GM12878 (cell line): Measurements from ENCODE around the gene IL17RA. TPM values are rescaled to one million over a fixed set of nuclear protein-coding genes. Genes with fewer than 3 reads are reported as not detected.

Experiments
- ATAC-seq: fragments of 200-7000 bp; cut with Tn5 transposase; 3 replicates; pipeline ENCODE4 v1.9.1; 2020; ENCODE audit warnings: mild to moderate bottlenecking, moderate library complexity
- BruUV-seq: library from RNA; stranded (reverse); fragments of 400-500 nt; replicated peaks from 2 replicates; lab custom pipeline; 2021; lab: Mats Ljungman, UMichigan
- CTCF ChIA-PET: fragments of 300-600 bp; sonication (Branson Sonifier 250); formaldehyde crosslinking; extraction: SDS; loops from one replicate; lab custom pipeline; 2021; ENCODE audit warnings: inconsistent platforms; lab: Yijun Ruan, JAX
- POLR2A ChIA-PET: fragments of 350-600 bp; formaldehyde crosslinking; extraction: SDS; loops from one replicate; lab custom pipeline; 2021; ENCODE audit warnings: inconsistent platforms; lab: Charles Lee
- RAD21 ChIA-PET: fragments of 300-600 bp; sonication (Branson Sonifier 250); formaldehyde crosslinking; loops from one replicate; lab custom pipeline; 2023; ENCODE audit warnings: antibody characterized with exemption; ENCODE audit not compliant: unreplicated experiment; lab: Charles Lee
- SMC1A ChIA-PET: fragments of 300-600 bp; sonication (Branson Sonifier 250); formaldehyde crosslinking; loops from one replicate; lab custom pipeline; 2023; ENCODE audit not compliant: unreplicated experiment, uncharacterized antibody; lab: Charles Lee
- DNase-seq: peaks from one replicate; pipeline ENCODE4 v3.0.0-alpha.2; 2011; ENCODE audit warnings: low read depth, low spot score
- FAIRE-seq: peaks from 3 replicates; lab custom pipeline; 2011; peaks lifted over from hg19 to GRCh38; lab: Jason Lieb, UNC
- H2AFZ ChIP-seq: 2 replicates; pipeline ENCODE4 v1.6.0; 2011; ENCODE audit warnings: low read depth, low read length, control low read depth; ENCODE audit not compliant: control insufficient read depth
- H3K27ac ChIP-seq: 2 replicates; pipeline ENCODE4 v1.5.1; 2011; ENCODE audit warnings: control low read depth; ENCODE audit not compliant: control insufficient read depth, insufficient read depth
- H3K27me3 ChIP-seq, 2 experiments: replicated peaks in 1 of 2; 2 replicates each; pipeline versions ENCODE4 v1.6.0 to v1.6.1; 2011; ENCODE audit warnings: low read length in 1 of 2; ENCODE audit not compliant: control insufficient read depth in 2 of 2, insufficient read depth in 2 of 2
- H3K36me3 ChIP-seq, 2 experiments: 2 replicates each; pipeline ENCODE4 v1.5.1; 2011; ENCODE audit warnings: low read length in 1 of 2; ENCODE audit not compliant: control insufficient read depth in 2 of 2, insufficient read depth in 2 of 2
- H3K4me1 ChIP-seq: 2 replicates; pipeline ENCODE4 v1.6.1; 2011; ENCODE audit warnings: mild to moderate bottlenecking, low read length, moderate library complexity, mixed read lengths; ENCODE audit not compliant: control insufficient read depth, insufficient read depth
- H3K4me2 ChIP-seq: 2 replicates; pipeline ENCODE4 v1.6.0; 2011; ENCODE audit warnings: control low read depth; ENCODE audit not compliant: control insufficient read depth, insufficient read depth
- H3K4me3 ChIP-seq: fragments of 200-600 bp; sonication (generic); 2 replicates; pipeline ENCODE4 v1.5.1; 2016
- H3K79me2 ChIP-seq: 2 replicates; pipeline ENCODE4 v1.6.0; 2011; ENCODE audit warnings: low read length; ENCODE audit not compliant: control insufficient read depth, insufficient read depth
- H3K9ac ChIP-seq: 2 replicates; pipeline ENCODE4 v1.8.0; 2011; ENCODE audit warnings: low read length, control low read depth, mixed read lengths; ENCODE audit not compliant: control insufficient read depth, insufficient read depth
- H3K9me3 ChIP-seq: replicated peaks from 3 replicates; pipeline ENCODE4 v1.5.1; 2011; ENCODE audit warnings: mild to moderate bottlenecking, low read length; ENCODE audit not compliant: control insufficient read depth, insufficient read depth
- H4K20me1 ChIP-seq: 2 replicates; pipeline ENCODE4 v1.6.0; 2011; ENCODE audit not compliant: control insufficient read depth, insufficient read depth
- ASH2L ChIP-seq: fragments of 300-600, 200-600 bp; sonication (generic); IDR thresholded peaks from 2 replicates; pipeline ENCODE4 v1.6.1; 2017; ENCODE audit warnings: low read depth, mild to moderate bottlenecking, borderline replicate concordance
- ATF2 ChIP-seq: IDR thresholded peaks from 2 replicates; pipeline ENCODE4 v1.6.1; 2012; ENCODE audit warnings: low read length, inconsistent platforms
- FOXM1 ChIP-seq: IDR thresholded peaks from 2 replicates; pipeline ENCODE4 v1.6.1; 2012; ENCODE audit warnings: low read depth, mild to moderate bottlenecking, inconsistent platforms, low read length, moderate library complexity
- NBN ChIP-seq: fragments of 450-650 bp; IDR thresholded peaks from 2 replicates; pipeline ENCODE4 v1.6.1; 2016
- NR2C1 ChIP-seq: fragments of 450-650 bp; IDR thresholded peaks from 2 replicates; pipeline ENCODE4 v1.6.1; 2017; ENCODE audit warnings: antibody characterized with exemption, mild to moderate bottlenecking, moderate library complexity
- SREBF1 ChIP-seq: IDR thresholded peaks from 2 replicates; pipeline ENCODE4 v1.6.1; 2012; ENCODE audit warnings: mild to moderate bottlenecking, low read length
- USF2 ChIP-seq: IDR thresholded peaks from 2 replicates; pipeline ENCODE4 v1.6.1; 2011; ENCODE audit warnings: low read depth, low read length, improper control_type of control experiment, borderline replicate concordance
- ZBTB33 ChIP-seq: fragments of 450-650 bp; IDR thresholded peaks from 2 replicates; pipeline ENCODE4 v1.6.1; 2017; ENCODE audit warnings: mild to moderate bottlenecking
- ZNF207 ChIP-seq: fragments of 450-650 bp; IDR thresholded peaks from 2 replicates; pipeline ENCODE4 v1.6.1; 2014; ENCODE audit warnings: antibody characterized with exemption, mild to moderate bottlenecking, borderline replicate concordance
- WGBS: methylation state at CpG from one replicate; pipeline ENCODE4 v1.1.6; 2016; ENCODE audit warnings: low lambda C conversion rate; ENCODE audit not compliant: insufficient replicate concordance, insufficient coverage; ENCODE audit errors: missing lambda C conversion rate; 5-methylcytosine and 5-hydroxymethylcytosine counted together
- in situ Hi-C: fragments of 300-500 bp; cut with MboI; formaldehyde crosslinking; loops from 9 replicates; pipeline ENCODE4 v1.14.3; 2018; ENCODE audit warnings: mixed read lengths
- intact Hi-C: fragments of 100-400 bp; cut with micrococcal nuclease; formaldehyde crosslinking; loops from one replicate; pipeline ENCODE4 v1.14.2; 2022; ENCODE audit not compliant: unreplicated experiment
- polyA plus RNA-seq, 11 experiments: library from polyadenylated mRNA; depleted of rRNA in 4 of 11; unstranded in 6 of 11; stranded (reverse) in 5 of 11; fragments of >200 nt; fragmentation: Nextera tagmentation in 4 of 11; fragmentation: Illumina TruSeq in 1 of 11; extraction: Ambion mirVana in 4 of 11; extraction: Trizol in 1 of 11; gene quantifications; 1 replicate in 1 of 11; 2 replicates in 10 of 11; pipeline versions ENCODE4 v1.2.1 to v1.2.3, GENCODE V29; 2011 to 2016; ENCODE audit warnings: inconsistent platforms in 2 of 11, missing spikeins in 2 of 11, low read depth in 1 of 11
- total RNA-seq, 4 experiments: library from RNA; depleted of rRNA in 3 of 4; stranded (reverse); fragments of >200 nt in 3 of 4; fragmentation: Illumina TruSeq in 1 of 4; extraction: Trizol in 1 of 4; gene quantifications; 2 replicates each; pipeline versions ENCODE4 v1.2.1 to v1.2.3, GENCODE V29; 2013 to 2021

The IL17RA gene
- total and polyA plus RNA-seq, 10 of the 15 experiments (the other 5 are each of a cell fraction or from before 2014, with no cell fraction given) = 0.71 to 10.2 (median 4.2) TPM

- no peak for TF ChIP-seq ASH2L
Observed at GRCh38 chr22:17087498-17088131, 2.8 kb downstream of the IL17RA start (continued).

- H3K9ac ChIP-seq = no peak overlapping the region
- SMC1A ChIA-PET = no interaction called here
- POLR2A ChIA-PET = no interaction called here
- intact Hi-C loops (no loop called here), in situ Hi-C loops (loop anchor here (5.0 kb wide), 1 partner anchor 62 kb away; no protein-coding TSS in a partner anchor)
- peaks cover 5% of the 10 kb centered on the region for H3K79me2 ChIP-seq
- CTCF ChIA-PET = no interaction called here
- DNase-seq = no peak
- H3K36me3 ChIP-seq = no peaks in the 10 kb centered on the region; a peak in 1 of 4 replicates
- ATAC-seq = no peak
- H2AFZ ChIP-seq = no peak overlapping the region
- peaks cover 16% of the 10 kb centered on the region for H3K4me1 ChIP-seq
- no peaks in the 10 kb centered on the region for H3K27me3 ChIP-seq
- FAIRE-seq = no peak
- peaks cover 3% of the 10 kb centered on the region; the same call in 1 of the 2 replicates for H4K20me1 ChIP-seq
- no peak overlapping the region for H3K4me3 ChIP-seq
- H3K27ac ChIP-seq = no peak overlapping the region
- RAD21 ChIA-PET = no interaction called here
- BruUV-seq = no TSS peak
- no peak overlapping the region for H3K4me2 ChIP-seq
- H3K9me3 ChIP-seq = no peaks in the 10 kb centered on the region
- no peak for TF ChIP-seq SREBF1
Observed at GRCh38 chr22:17090550-17090949, 5.8 kb downstream of the IL17RA start.

GRCh38 chr22:17091851-17092250 is 7.1 kb downstream of the IL17RA start:
- no peaks in the 10 kb centered on the region for H3K9me3 ChIP-seq
- WGBS = 63% methylated on average over 4 of the region's 4 CpGs
- ATAC-seq = no peak
- H3K27ac ChIP-seq = no peak overlapping the region
- H3K4me3 ChIP-seq = no peak overlapping the region
- intact Hi-C loops (no loop called here), in situ Hi-C loops (loop anchor here (5.0 kb wide), 1 partner anchor 60 kb away; no protein-coding TSS in a partner anchor)
- H2AFZ ChIP-seq = no peak overlapping the region
- no TSS peak for BruUV-seq
- POLR2A ChIA-PET = no interaction called here
- H3K4me2 ChIP-seq = no peak overlapping the region
- H3K36me3 ChIP-seq = no peaks in the 10 kb centered on the region; a peak in 1 of 4 replicates
- SMC1A ChIA-PET = no interaction called here
- no peak for DNase-seq
- H3K79me2 ChIP-seq = no peaks in the 10 kb centered on the region; the same call in 1 of the 2 replicates
- H3K27me3 ChIP-seq = no peaks in the 10 kb centered on the region
- RAD21 ChIA-PET = no interaction called here
- FAIRE-seq = no peak
- H3K9ac ChIP-seq = no peak overlapping the region
- CTCF ChIA-PET = interaction anchor here (1.0 kb wide), 1 partner anchor 18 kb away, joined by 3 read pairs; no protein-coding TSS in a partner anchor
- peaks cover 6% of the 10 kb centered on the region for H4K20me1 ChIP-seq
- peaks cover 12% of the 10 kb centered on the region for H3K4me1 ChIP-seq
- no peak for TF ChIP-seq ZBTB33
- TF ChIP-seq ZNF207 = no peak
- no peak for TF ChIP-seq ATF2
- no peak for TF ChIP-seq USF2
- TF ChIP-seq FOXM1 = no peak
- no peak for TF ChIP-seq NBN
- no peak for TF ChIP-seq NR2C1
